Thyroid gland (tissue), 4 donors: ENCODE measurements around the gene CHST9.

ENCODE experiments used
- CTCF ChIP-seq, 6 experiments: fragments of 200-600 bp in 3 of 6; fragments of 450-650 bp in 3 of 6; sonication (generic) in 3 of 6; IDR thresholded peaks; one replicate each; pipeline ENCODE4 v1.5.1; 2016 to 2019; ENCODE audit warnings: antibody characterized with exemption in 6 of 6, mild to moderate bottlenecking in 2 of 6, inconsistent platforms in 1 of 6, moderate library complexity in 1 of 6
- POLR2A ChIP-seq, 2 donors: fragments of 450-650 bp; IDR thresholded peaks; one replicate each; pipeline ENCODE4 v1.6.1; 2017; ENCODE audit warnings: antibody characterized with exemption in 2 of 2, mild to moderate bottlenecking in 2 of 2, moderate library complexity in 1 of 2

GRCh38 chr18:27040796-27041195, 144.3 kb downstream of the CHST9 start:
- TF ChIP-seq CTCF (IDR thresholded peaks at IDR 0.05) (no peak), POLR2A (IDR thresholded peaks at IDR 0.05) (no peak)
